Activated T-cell treated with anti-CD3 and anti-CD28 coated beads, Interleukin-2, amount 50 U/mL, for 4 hours (primary cell): ENCODE data around the gene LRRC74A. TPM values are rescaled to one million over a fixed set of nuclear protein-coding genes. Genes with fewer than 3 reads are reported as not detected.
A peak's percentile ranks its signal among the peaks of the same experiment; 100 is the strongest.

ENCODE experiments used
- ATAC-seq, 2 donors: fragments of 200-7000 bp; cut with Tn5 transposase; one replicate each; pipeline ENCODE4 v1.10.0; 2021
- DNase-seq: peaks from one replicate; pipeline ENCODE4 v3.0.0-alpha.2; 2020
- H3K27me3 Mint-ChIP-seq: one replicate; pipeline ENCODE4 v1.8.0; 2021; ENCODE audit warnings: low read depth, mixed read lengths
- H3K36me3 Mint-ChIP-seq: one replicate; pipeline ENCODE4 v1.8.0; 2022; ENCODE audit warnings: mixed read lengths; ENCODE audit not compliant: insufficient read depth
- H3K4me1 Mint-ChIP-seq: one replicate; pipeline ENCODE4 v1.8.0; 2021; ENCODE audit warnings: low read depth, mixed read lengths
- H3K4me3 Mint-ChIP-seq: one replicate; pipeline ENCODE4 v1.8.0; 2021; ENCODE audit warnings: mild to moderate bottlenecking, moderate library complexity, mixed read lengths
- H3K9me3 Mint-ChIP-seq: one replicate; pipeline ENCODE4 v1.8.0; 2021; ENCODE audit warnings: mixed read lengths
- total RNA-seq, 3 donors: library from RNA; stranded (reverse); gene quantifications; one replicate each; pipeline ENCODE4 v1.2.1, GENCODE V29; 2021

The LRRC74A gene
- total RNA-seq, 3 donors from 2014 or later: not detected

DNA sequence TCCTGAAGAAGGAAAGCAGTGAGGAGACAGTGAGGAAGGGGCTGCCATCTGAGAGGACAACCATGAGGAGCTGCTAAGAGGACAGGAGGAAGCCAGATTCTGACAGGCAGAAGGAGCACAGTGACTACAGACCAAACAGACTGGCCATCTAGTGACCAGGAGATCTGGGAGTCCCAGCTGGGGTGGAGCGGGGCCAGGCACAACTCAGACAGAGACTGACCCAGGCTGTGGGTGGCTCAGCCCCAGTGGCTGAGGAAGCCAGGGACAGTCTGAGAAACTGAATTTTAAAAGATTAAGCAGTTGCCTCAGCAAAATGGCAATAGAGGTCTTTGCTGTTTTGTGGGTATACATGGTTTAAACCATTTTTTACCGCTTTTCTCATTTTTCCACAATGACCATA is 28.9 kb downstream of the LRRC74A start:
- Mint-ChIP-seq H3K4me1 (no peaks in the 10 kb centered on the region), H3K36me3 (no peaks in the 10 kb centered on the region), H3K9me3 (no peaks in the 10 kb centered on the region), H3K4me3 (no peak overlapping the region), H3K27me3 (peaks cover 8% of the 10 kb centered on the region)
- DNase-seq (no peak), ATAC-seq (no peak)

DNA sequence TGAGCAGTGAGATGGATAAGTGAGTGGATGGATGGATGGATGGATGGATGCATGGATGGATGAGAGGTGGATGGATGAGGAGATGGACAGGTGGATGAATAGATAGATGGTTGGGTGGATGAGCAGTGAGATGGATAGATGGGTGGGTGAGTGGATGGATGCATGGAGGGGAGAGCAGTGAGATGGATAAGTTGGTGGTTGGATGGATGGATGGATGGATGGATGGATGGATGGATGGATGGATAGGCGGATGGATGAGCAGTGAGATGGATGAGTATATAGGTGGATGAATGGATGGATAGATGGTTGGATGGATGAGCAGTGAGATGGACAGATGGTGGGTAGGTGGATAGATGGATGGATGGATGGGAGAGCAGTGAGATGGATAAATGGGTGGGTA is 30.6 kb downstream of the LRRC74A start:
- H3K4me3 Mint-ChIP-seq: no peak overlapping the region
- H3K9me3 Mint-ChIP-seq: no peaks in the 10 kb centered on the region
- H3K36me3 Mint-ChIP-seq: no peaks in the 10 kb centered on the region
- DNase-seq (no peak), ATAC-seq (no peak)
- H3K27me3 Mint-ChIP-seq: peaks cover 8% of the 10 kb centered on the region
- H3K4me1 Mint-ChIP-seq: no peaks in the 10 kb centered on the region

DNA sequence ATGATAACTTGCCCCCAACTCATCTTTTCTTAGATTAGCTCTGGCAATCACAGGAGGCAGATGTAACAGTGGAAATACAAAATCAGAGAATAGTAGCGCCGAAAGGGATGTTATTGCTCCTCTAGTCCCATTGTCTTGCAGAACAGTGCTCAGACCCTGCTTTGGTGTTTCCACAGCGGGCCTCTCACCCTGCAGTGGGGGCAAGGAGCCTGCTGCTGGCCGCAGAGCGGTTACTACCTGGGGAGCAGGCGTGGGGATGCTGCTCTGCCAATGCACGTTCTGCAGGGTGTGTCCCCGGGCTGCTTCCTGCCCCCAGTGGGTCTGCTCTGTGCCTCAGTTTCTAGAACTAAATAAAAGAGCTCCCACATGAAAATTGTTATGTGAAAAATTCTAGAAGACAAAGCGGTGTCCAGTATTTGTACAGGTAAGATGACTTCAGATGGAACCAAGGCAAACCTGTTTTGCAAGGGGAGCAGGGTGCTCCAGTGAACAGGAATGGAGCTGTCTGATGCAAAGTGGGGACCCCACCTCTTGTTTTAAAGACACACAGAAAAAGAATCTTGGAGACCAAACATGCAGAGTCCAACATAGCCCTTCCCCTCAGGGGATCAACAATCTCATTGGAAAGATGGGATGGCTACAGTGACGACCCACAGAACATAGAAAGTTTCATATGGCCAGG is 35.5 kb downstream of the LRRC74A start:
- Mint-ChIP-seq H3K36me3 (no peaks in the 10 kb centered on the region), H3K27me3 (peaks cover 2% of the 10 kb centered on the region), H3K9me3 (no peaks in the 10 kb centered on the region), H3K4me3 (no peak overlapping the region), H3K4me1 (peaks cover 22% of the 10 kb centered on the region)
- DNase-seq (no peak), ATAC-seq (no peak)

DNA sequence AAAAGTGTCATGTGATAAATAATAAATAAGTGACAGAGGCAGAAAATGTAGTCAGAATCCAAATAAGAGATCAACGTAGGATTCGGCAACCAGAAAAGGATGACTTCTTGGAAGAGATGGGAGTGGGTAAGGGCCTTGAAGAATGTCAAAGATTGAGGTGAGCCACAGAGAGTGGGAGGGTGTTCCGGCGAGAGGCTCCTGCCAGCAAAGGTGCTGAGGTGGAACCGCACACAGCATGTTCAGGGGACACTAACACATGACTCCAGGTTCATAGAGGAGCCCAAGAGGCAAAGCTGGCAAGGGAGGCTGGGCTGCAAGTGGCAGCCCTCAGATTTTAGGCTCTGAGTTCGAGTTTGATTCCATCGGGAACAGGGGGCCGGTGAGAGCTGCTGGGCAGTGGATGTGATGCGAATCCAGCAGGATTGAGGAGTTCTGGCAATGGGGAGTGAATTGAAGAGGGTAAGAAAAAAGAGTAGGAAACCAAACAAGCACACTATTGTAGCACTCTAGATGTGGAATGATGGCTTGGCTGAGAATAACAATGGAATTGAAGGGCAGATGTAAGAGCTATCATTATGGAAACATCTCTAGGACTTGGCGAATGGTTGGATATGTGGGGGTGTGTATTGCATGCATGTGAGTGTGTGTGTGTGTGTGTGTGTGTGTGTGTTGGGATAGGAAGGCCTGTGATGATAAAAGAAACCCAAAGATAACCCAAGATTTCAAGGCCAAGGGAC is 36.5 kb downstream of the LRRC74A start:
- Mint-ChIP-seq H3K36me3 (no peaks in the 10 kb centered on the region), H3K4me3 (no peak overlapping the region), H3K9me3 (no peaks in the 10 kb centered on the region), H3K27me3 (no peaks in the 10 kb centered on the region), H3K4me1 (peaks cover 26% of the 10 kb centered on the region)
- ATAC-seq (no peak), DNase-seq (no peak)

DNA sequence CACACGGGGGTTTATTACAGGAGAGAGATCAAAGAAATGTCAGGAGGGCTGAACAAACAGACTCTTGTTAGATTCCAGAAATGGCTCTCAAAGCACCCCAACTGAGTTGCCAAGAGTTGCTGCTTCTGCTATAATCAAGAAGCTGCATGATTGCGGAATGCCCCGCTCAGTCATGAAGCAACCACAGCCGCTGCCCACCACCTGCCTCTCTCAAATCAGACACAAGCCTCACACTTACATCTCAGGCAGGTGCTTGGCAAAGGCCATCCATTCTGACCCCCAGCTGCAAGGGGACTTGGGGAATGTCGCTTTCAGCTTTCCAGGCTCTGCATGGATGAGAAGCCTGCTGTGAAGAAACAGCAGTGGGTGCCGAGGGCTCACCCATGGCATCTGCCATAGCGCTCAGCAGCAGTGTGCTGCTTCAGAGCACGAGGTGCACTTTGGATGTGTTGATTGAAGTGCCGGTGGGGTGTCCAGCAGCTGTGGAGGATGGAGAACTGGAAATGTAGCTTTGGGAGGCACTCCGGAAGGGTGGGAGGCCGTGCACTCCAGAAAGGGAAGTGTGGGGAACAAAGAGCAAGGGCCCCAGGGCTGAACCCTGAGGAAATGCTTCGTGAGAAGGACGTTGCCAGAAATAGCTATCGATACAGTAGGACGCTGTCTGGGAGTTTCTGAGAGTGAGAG is 37.7 kb downstream of the LRRC74A start:
- no peak for DNase-seq
- no peaks in the 10 kb centered on the region for H3K36me3 Mint-ChIP-seq
- no peaks in the 10 kb centered on the region for H3K9me3 Mint-ChIP-seq
- no peaks in the 10 kb centered on the region for H3K27me3 Mint-ChIP-seq
- peaks cover 32% of the 10 kb centered on the region for H3K4me1 Mint-ChIP-seq
- ATAC-seq: peak in 1 of 2 donors; percentile 20
- H3K4me3 Mint-ChIP-seq: no peak overlapping the region

DNA sequence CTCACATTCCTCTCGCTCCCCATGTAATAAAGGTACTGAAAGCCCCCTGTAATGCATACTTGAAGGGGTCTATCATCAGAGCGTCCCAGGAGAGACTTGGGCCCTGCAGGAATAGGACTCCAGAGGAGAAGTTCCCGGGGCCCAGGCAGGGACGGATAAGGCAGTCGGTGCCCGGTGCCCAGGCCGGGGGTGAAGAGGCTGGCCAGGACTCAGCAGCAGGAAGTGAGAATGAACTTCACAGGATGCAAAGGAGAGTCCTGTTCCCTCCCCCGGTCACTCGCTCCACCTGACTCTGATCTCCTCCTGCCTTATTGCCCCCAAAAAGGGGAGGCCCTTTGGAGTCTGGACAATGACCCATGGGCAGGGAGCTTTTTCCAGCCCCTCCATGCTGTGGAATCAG is 40.2 kb downstream of the LRRC74A start:
- no peaks in the 10 kb centered on the region for H3K36me3 Mint-ChIP-seq
- no peak overlapping the region for H3K4me3 Mint-ChIP-seq
- DNase-seq (no peak), ATAC-seq (no peak)
- H3K9me3 Mint-ChIP-seq: no peaks in the 10 kb centered on the region
- peaks cover 32% of the 10 kb centered on the region for H3K4me1 Mint-ChIP-seq
- peaks cover 7% of the 10 kb centered on the region for H3K27me3 Mint-ChIP-seq

DNA sequence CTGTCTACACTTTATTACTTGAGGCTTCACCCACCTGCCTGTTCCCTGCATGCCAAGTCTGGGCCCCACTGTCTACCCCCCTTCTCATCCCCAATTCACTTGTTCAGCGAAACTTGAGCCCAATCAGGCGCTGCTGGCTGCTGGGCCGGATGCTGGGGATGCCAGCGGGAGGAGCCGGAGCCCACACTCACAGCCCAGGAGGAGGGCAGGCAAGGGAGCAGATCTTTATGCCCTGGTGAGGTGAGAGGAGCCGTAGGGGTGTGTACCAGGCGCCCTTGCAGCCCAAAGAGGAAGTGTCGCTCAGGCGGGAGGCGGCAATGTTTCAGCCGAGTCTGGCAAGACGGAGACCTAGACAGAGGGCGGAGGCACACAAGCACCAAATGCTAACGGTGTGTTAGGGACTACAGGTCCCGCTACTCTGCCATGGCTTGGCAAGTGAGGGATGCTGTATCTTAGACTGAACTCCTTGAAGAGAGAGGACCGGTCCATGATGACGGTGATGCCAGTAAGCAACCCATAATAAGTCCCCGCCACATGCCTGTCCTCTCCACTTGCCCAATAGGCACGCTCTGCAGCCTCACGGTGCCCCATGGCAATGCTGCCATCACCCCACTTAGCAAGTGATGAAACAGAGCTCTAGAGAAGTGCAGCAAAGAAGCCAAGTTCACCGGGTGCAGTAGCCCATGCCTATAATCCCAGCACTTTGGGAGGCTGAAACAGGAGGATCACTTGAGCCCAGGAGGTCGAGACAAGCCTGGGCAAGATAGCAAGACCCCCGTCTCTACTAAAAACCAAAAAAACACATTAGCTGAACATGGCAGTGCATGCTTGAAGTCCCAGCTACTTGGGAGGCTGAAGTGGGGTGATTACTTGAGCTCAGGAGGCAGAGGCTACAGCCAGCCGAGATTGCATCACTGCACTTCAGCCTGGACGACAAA is 41.6 kb downstream of the LRRC74A start:
- no peaks in the 10 kb centered on the region for H3K36me3 Mint-ChIP-seq
- peaks cover 28% of the 10 kb centered on the region for H3K4me1 Mint-ChIP-seq
- H3K9me3 Mint-ChIP-seq: no peaks in the 10 kb centered on the region
- H3K4me3 Mint-ChIP-seq: peak overlapping the region; percentile 2
- DNase-seq (peak; percentile 17), ATAC-seq (peak; percentile 64 to 80)
- peaks cover 7% of the 10 kb centered on the region for H3K27me3 Mint-ChIP-seq

DNA sequence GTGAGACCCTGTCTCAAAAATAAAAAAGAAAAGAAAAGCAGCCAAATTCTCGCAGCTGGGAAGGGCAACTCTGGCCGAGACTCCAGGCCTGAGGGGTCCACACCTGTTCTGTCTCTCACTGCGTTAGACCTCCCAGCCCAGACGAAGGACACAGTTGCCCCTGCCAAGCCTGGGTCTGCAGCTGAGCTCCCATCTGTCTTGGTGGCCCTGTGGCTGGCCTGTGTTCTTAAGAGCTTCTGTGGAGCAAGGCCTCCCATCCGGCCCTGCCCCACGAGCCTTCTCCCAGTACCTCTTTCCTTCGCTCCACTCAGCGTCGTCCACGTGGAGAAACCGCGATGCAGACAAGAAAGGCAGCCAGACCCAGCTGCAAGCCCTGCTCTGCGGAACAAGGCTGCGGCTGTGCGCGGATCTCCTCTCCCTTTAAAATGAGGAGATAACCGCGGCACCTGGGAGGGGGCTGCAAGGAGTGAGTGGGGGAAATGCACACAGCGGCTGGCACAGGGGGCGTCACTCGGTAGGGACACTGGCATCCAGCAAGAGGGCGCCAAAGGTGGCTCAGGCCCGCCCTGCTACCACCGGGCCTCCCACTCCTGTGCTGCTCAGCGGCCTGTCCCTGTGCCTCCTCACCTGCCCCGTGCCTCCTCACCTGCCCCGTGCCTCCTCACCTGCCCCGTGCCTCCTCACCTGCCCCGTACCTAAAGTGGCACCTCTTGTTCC is 42.4 kb downstream of the LRRC74A start:
- DNase-seq: no peak
- Mint-ChIP-seq H3K4me3 (no peak overlapping the region), H3K27me3 (peaks cover 7% of the 10 kb centered on the region), H3K9me3 (no peaks in the 10 kb centered on the region), H3K36me3 (no peaks in the 10 kb centered on the region), H3K4me1 (peaks cover 22% of the 10 kb centered on the region)
- ATAC-seq: no peak

DNA sequence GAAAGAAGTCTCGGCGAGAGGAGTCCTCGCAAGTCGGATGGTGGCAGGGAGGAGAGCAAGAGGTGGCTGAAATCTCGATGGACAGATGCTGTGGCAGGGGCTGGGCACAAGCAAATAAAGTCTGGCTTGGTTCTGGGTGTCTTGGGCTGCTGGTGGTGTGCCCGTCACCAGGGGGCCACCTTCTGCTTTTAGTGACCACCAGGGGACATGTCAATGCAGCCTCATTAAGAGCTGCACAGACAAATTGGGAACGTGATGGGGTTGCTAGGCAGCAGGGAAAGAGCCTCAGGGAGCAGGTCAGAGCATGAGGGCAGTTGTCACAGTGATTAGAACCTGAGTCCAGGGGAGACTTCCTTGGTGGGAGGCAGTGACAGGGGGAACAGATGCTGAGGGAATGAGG is 44.0 kb downstream of the LRRC74A start:
- no peak for ATAC-seq
- Mint-ChIP-seq H3K36me3 (no peaks in the 10 kb centered on the region), H3K27me3 (peaks cover 7% of the 10 kb centered on the region), H3K4me3 (no peak overlapping the region), H3K9me3 (no peaks in the 10 kb centered on the region), H3K4me1 (peaks cover 10% of the 10 kb centered on the region)
- DNase-seq: no peak

DNA sequence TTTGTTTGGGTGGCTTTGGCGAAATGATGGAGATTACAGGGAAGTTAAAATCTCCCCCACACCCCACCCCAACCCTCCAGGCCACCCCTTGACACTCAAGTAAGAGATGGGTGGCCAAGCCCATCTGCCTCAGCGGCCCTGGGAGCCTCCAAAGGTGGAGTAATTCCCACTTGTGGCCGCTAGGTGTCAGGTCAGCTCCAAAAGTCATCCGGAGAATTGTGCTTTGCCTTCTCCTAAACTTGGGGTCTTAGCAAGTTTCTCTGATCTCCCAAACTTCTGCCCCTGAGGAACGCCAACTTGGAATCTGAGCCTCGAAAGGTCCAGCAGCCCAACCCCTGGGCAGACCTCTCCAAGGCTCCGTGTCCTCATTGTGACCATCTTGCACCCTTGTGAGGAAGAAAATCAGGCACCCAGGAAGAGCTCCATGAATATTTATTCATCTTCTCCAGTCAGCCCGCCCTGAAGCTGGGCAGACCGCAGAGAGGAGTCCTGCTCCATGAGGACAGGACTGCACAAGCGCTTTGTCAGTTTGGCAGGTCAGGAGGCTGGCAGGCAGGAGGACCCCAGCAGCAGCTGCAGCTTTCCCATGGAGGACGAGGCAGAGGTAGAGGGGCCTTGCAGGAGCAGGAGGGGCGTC is 46.7 kb downstream of the LRRC74A start:
- Mint-ChIP-seq H3K4me3 (no peak overlapping the region), H3K9me3 (no peaks in the 10 kb centered on the region), H3K4me1 (peaks cover 4% of the 10 kb centered on the region), H3K27me3 (peaks cover 7% of the 10 kb centered on the region), H3K36me3 (no peaks in the 10 kb centered on the region)
- peak; percentile 66 to 68 for ATAC-seq
- peak; percentile 66 for DNase-seq

DNA sequence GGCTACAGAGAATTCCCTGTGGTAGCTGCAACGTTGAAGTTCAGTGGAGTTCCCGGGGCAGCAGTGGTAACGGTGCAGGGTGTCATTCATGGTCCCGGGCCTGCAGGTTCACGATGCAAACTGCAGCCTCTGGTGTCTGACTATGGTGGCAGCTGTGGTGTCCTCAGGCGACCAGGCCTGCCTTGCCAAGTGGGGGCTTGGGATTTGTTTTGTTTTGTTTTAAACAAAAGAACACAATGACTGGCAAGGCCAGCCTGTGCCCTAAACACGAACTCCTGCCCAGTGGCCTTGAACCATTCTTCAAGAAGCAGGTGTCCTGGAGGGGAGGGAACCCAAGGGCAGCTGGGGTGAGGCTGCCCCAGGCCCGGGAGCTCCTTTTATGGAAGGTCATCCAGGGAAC is 48.5 kb downstream of the LRRC74A start:
- H3K36me3 Mint-ChIP-seq: no peaks in the 10 kb centered on the region
- H3K9me3 Mint-ChIP-seq: no peaks in the 10 kb centered on the region
- H3K4me3 Mint-ChIP-seq: no peak overlapping the region

DNA sequence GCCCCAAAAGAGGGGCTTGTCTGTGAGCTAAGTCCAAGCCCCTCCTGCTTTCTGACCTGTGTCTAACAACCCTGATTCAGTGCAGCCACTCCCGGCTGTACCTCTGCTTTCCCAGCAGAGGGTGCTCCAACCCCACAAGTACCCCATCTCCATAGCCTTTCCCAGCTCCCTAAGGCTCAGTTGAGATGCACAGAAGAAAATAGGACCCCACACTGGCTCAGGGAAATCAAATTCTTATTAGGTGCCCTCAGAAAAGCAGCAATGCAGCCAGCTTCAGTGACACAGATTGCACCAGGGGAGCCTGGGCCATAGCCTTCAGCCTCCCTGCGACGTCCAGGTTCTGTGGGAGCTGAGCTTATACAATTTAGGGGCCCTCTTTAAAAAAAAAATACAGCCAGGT is 49.9 kb downstream of the LRRC74A start:
- DNase-seq (peak; percentile 47), ATAC-seq (peak; percentile 75 to 76)
- no peaks in the 10 kb centered on the region for H3K9me3 Mint-ChIP-seq
- H3K27me3 Mint-ChIP-seq: no peaks in the 10 kb centered on the region
- no peaks in the 10 kb centered on the region for H3K36me3 Mint-ChIP-seq
- no peak overlapping the region for H3K4me3 Mint-ChIP-seq
- no peaks in the 10 kb centered on the region for H3K4me1 Mint-ChIP-seq

More for the DNA sequence above, 48.5 kb downstream of the LRRC74A start:
- no peak for DNase-seq
- ATAC-seq: no peak
- Mint-ChIP-seq H3K27me3 (peaks cover 6% of the 10 kb centered on the region), H3K4me1 (no peaks in the 10 kb centered on the region)

DNA sequence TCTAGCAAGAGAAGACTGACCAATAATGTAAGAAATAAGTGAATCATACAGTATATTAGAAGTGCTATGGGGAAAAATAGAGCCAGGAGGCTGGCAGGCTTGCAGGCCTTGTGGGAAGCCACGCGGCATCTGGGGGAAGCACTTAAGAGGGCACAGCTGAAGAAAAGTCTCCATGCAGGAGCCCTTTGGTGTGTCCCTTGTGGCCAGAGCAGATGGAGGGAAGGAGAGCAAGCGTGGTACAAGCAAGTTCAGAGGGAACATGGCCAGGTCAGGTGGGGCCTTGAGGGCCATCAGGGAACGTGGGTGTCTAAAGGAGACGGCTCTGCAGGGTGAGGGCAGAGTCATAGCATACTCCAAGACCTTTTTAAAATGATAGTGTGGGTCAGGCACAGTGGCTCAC is 51.7 kb downstream of the LRRC74A start:
- no peaks in the 10 kb centered on the region for H3K9me3 Mint-ChIP-seq
- no peak overlapping the region for H3K4me3 Mint-ChIP-seq
- no peaks in the 10 kb centered on the region for H3K36me3 Mint-ChIP-seq
- H3K4me1 Mint-ChIP-seq: no peaks in the 10 kb centered on the region
- DNase-seq: no peak
- H3K27me3 Mint-ChIP-seq: peaks cover under 1% of the 10 kb centered on the region
- ATAC-seq: no peak
